Stromal cell of bone marrow (primary cell): ENCODE measurements around the gene RNF17.
"Not testable (repeated sequence)": the region's sequence is repeated elsewhere in the genome, so short reads cannot be mapped to it uniquely, and the experiment has no call there.

Experiments used
- DNase-seq: peaks from one replicate; pipeline ENCODE4 v3.0.0-alpha.2; 2012; ENCODE audit warnings: low read depth

The RNF17 gene, protein sequence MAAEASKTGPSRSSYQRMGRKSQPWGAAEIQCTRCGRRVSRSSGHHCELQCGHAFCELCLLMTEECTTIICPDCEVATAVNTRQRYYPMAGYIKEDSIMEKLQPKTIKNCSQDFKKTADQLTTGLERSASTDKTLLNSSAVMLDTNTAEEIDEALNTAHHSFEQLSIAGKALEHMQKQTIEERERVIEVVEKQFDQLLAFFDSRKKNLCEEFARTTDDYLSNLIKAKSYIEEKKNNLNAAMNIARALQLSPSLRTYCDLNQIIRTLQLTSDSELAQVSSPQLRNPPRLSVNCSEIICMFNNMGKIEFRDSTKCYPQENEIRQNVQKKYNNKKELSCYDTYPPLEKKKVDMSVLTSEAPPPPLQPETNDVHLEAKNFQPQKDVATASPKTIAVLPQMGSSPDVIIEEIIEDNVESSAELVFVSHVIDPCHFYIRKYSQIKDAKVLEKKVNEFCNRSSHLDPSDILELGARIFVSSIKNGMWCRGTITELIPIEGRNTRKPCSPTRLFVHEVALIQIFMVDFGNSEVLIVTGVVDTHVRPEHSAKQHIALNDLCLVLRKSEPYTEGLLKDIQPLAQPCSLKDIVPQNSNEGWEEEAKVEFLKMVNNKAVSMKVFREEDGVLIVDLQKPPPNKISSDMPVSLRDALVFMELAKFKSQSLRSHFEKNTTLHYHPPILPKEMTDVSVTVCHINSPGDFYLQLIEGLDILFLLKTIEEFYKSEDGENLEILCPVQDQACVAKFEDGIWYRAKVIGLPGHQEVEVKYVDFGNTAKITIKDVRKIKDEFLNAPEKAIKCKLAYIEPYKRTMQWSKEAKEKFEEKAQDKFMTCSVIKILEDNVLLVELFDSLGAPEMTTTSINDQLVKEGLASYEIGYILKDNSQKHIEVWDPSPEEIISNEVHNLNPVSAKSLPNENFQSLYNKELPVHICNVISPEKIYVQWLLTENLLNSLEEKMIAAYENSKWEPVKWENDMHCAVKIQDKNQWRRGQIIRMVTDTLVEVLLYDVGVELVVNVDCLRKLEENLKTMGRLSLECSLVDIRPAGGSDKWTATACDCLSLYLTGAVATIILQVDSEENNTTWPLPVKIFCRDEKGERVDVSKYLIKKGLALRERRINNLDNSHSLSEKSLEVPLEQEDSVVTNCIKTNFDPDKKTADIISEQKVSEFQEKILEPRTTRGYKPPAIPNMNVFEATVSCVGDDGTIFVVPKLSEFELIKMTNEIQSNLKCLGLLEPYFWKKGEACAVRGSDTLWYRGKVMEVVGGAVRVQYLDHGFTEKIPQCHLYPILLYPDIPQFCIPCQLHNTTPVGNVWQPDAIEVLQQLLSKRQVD (N-terminal part only)

DNA sequence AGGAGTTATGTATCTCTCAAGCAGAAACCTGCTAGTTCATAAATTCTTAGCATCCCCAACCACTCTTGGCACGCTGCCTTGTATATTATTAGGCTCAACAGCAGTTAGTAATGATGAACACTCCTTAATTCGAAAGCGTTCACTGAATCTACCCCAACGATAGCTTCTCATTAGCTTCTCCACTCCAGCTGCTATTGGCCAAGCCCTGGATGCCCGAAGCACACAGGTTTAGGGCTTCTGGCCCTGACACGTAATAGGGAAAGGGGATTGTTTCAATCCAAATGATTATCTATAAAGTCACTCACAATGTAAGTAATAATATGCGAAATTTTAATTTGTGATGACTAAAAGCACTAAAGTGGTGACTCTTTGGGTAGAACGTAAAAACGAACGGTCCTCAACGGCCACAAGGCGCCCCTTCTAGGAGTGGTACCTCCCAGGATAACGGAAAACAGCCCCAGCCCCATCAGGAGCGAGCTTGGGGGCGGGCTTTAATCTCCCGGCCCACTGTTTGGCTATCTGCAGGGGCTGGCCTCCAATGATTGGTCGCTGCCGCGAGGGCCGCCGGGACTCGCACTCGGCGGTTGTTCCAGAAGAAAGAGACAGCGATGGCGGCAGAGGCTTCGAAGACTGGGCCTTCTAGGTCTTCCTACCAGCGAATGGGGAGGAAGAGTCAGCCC is at the start of gene RNF17:
Gene RNF17 (plus strand): TSS at position 574 of the 680 bp plus-strand sequence. CDS start 35 bp downstream, at position 609.
- DNase-seq, result no peak

DNA sequence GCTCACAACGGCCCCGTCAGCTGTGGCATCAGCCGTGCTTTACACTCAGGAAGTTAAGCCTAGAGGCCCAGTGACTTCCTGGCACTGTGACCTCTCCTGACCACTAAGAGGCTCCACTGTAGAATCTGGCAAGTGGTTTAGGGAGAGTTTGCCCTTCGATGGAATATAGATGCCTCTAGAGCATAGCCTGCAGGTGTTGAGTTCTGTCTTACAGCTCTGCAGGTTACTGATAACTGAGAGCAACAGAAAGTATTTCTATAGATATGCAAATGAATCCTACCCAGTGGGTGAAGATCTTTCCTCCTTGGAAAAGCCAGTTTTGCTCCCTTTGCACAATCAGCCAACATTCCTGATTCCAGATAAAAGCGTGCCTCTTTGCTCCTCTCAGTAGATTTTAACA is 48.0 kb upstream of the RNF17 start:
- no peak for DNase-seq

DNA sequence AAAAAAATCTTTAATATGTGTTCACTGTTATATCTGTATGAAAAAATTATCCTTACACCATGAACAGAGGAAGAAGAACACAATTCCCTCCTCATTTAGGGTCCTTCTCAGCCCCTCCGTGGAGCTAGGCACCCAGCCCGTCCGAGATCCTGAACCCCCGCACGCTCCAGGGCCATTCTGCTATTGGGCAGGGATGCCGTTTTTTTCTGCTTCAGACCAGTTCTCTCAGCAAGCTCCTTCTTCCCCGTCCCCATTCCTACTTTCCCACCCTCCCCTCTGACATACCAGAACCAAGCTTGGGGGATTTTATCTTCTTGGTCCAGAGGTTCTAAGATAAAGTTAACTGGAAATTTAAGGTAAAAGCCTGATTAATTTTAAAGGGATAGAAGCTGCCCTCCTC is 47.5 kb upstream of the RNF17 start:
- DNase-seq, result no peak

DNA sequence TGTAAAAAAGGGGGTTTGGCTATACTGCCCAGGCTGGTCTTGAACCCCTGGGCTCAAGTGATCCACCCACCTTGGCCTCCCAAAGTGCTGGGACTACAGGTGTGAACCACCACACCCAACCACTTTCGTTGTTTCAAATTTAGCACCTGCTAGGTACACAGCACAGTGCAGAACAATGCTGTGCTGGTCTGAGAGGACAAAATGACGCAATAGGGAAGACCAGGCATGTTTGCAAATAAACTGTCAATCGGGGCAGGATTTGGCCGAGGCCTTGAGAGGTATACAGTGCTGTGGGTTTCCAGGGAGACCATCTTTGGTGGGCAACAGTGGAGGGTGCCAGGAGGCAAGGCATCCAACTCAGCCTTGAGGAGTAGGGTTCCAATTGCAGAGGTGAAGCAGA is 46.8 kb upstream of the RNF17 start:
- DNase-seq, result no peak

DNA sequence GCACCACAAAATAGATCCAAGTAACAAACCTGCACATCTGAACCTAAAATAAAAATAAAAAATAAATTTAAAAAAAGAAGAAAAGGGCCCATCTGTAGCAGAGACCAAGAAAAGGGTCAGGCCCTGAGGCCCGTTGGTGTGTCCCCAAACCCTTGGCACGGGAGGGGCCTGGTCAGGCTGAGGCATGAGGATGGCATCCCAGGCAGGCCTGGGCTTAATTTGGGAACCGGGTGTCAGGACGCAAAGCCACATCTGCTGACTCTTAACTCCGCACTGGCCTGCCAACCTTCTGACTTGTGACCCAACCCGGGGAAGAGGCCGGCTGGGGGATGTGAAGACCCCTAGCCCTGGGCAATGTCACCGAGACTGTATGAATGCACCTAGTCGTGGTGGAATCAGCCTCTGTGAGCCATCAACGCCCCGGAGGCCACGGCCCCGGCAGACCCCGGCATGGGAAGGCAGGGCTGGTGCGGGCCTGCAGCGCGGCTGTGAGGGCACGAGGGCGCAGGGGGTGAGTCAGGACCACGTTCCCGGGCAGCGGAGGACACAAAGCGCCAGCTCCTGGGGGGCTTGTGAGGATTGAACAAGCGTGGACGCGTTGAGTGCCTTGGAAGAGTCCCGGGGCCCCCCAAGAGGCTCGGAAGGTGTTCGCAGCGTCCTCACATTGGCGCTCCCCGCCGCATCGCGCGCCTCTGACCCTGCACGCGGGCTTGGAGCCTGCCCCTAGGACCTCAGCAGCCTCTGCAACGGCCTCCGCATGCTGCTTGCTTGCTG is 45.6 kb upstream of the RNF17 start:
- no peak for DNase-seq

DNA sequence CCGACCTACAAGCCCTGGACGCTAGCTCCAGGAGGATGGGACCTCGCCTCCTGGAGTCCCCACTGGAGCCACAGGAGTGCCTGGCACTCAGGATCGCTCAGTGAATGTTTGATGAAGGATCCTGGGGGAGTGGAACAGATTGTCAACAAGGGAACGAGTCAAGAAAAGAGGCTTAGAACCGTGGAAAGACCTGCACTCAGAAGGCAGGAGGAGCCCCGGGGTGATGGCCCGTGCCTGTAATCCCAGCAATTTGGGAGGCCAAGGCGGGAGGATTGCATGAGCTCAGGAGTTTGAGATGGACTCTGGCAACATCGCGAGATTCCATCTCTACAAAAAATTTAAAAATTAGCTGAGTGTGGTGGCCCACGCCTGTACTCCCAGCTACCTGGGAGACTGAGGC is 44.8 kb upstream of the RNF17 start:
- DNase-seq, result no peak

DNA sequence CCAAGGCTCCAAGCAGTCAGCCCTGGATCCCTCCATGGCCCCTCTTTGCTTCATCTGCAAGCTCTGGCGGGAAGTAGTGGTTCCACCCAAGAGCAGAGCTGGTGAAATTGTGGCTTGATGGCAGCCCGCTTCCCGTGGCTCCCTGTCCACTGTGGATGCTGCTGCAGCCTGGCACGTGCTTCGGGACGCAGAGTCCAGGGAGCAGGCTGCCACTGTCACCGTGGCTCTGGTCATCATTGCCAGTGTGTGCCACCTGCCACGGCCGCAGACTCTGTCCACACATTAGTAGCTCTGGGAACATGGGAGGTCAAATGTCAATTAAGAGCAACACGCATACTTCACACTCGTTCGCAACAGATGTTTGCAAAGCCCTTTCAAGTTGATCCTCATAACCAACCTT is 40.8 kb upstream of the RNF17 start:
- DNase-seq, result no peak

DNA sequence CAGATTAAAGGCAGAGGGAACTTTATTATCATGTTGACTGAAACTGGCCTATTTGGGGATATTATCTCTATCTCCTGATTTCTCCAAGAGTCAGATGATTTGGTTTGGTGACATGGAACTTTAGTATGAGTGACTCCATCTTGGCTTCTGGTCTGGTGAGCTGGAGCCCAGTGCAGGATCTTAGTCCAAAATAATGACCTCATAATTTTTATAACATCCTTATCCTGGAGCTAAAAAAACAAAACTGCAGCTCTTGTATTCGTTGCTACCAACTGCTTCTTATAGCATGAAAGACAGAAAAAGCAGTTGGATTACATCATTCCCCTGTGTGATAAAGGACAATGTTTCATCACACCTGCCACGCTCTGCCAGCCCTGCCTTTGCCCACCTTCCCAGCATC is 39.3 kb upstream of the RNF17 start:
- no peak for DNase-seq

DNA sequence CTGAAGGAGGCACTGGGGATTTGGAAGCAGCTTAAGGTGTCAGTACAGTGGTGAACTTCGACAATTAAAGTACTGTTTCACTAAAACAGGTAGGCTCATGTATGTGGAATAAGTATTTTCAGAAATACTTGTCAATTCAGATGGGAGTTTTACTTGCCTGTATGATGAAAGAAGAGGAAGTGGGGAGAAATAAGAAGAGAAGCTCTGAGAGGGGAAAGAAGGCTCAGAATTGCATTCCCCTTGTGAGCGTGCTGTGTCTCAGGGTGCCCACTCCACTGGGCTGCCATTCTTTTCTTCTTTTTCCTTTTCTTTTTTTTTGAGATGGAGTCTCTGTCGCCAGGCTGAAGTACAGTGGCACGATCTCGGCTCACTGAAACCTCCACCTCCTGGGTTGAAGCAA is 38.6 kb upstream of the RNF17 start:
- DNase-seq, result no peak

DNA sequence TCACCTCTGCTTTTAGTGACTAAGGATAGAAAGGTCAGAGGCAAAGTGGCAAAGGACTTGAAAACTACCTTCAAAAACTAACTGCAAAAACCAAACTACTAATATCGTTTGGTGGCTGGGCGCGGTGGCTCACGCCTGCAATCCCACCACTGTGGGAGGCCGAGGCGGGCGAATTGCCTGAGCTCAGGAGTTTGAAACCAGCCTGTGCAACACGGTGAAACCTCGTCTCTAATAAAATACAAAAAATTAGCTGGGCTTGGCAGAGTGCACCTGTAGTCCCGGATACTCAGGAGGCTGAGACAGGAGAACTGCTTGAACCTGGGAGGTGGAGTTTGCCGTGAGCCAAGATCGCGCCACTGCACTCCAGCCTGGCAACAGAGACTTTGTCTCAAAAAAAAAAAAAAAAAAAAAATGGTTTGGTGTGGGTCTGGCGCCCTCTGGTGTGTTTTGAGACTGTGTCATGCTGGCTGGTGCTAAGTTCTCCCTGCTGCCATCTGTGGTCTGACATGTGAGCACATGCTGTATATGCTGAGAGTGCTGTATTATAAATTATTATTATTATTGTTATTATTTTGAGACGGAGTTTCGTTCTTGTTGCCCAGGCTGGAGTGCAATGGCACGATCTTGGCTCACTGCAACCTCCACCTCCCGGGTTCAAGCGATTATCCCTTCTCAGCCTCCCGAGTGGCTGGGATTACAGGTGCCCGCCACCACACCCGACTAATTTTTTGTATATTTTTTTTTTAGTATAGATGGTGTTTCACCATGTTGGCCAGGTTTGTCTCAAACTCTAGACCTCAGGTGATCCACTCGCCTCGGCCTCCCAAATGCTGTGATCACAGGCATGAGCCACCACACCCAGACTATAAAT is 36.0 kb upstream of the RNF17 start:
- peak; percentile 74 for DNase-seq

DNA sequence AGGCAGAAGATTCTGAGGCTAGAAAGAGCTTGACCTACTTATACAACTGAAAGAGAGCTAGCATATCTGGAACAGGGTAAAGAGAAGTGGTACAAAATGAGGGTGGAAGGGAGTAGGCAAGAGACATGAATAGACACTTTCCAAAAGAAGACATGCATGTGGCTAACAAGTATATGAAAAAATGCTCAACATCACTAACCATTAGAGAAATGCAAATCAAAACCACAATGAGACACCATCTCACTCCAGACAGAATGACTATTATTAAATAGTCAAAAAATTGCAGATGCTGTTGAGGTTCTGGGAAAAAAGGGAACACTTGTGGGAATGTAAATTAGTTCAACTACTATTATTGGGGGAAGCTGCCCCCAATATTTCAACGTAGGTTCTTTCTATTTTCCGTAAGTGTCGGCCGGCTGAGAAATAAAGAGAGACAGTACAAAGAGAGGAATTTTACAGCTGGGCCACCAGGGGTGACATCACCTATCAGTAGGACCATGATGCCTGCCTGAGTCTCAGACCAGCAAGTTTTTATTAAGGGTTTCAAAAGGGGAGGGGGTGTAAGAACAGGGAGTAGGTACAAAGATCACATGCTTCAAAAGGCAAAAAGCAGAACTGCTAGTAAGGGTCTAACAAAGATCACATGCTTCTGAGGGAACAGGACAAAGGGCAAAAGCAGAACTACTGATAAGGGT is 32.9 kb upstream of the RNF17 start:
- DNase-seq, result not testable (repeated sequence)

DNA sequence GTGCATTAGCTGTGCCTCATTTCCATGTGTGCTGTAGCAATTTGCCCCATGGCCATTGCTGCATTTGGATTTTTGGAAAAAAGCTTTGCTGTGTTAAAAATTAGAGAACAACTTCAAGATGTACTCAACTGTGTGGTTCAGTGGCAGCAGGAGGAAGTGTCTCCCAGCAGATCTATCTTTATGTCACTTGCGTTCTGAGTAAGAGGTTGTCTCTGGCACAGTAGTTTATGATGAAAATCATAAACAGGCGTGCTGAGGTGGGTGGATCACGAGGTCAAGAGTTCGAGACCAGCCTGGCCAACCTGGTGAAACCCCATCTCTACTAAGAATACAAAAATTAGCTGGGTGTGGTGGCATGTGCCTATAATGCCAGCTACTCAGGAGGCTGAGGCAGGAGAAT is 29.0 kb upstream of the RNF17 start:
- DNase-seq, result no peak

DNA sequence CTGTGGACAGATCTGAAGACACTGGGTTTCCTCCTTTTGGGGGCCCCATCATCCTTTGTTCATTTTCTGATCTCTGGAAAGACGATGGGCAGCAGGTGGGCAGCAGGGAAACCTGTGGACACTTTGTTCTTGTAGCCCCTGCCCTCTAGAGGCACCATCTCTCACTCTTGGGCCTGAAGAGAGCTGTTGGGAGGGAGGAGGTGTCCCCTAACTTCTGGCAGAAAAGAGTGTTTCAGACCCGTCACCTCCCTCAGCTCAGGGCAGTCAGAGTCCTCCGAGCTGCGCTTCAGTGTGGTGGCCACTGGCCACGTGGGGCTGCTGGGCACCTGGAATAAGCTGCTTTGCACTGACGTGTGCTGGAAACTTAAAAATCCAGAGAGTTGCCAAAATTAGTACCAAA is 26.9 kb upstream of the RNF17 start:
- no peak for DNase-seq

DNA sequence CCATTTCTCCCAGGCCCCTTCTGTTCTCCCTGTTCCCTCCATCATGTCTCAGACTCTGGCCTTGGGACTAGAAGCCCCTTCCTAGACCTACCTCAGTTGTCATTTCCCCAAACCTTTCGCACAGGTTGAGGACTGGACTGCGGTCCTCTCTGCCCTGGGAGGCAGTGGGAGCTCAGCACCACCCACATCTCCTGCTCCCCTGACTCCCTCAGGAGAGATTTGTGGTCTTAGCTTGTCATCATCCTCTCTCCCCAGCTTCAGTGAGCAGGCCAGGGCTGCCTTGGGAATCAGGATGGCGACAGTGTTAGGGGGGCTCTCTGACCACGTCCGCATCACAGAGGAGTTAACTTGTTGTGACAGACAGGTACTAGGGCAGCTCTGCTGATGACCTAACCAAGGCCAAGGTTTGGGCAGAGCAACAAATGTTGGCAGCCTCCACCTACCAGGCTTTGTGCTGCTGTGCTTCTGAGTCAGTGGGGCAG is 25.6 kb upstream of the RNF17 start:
- no peak for DNase-seq

DNA sequence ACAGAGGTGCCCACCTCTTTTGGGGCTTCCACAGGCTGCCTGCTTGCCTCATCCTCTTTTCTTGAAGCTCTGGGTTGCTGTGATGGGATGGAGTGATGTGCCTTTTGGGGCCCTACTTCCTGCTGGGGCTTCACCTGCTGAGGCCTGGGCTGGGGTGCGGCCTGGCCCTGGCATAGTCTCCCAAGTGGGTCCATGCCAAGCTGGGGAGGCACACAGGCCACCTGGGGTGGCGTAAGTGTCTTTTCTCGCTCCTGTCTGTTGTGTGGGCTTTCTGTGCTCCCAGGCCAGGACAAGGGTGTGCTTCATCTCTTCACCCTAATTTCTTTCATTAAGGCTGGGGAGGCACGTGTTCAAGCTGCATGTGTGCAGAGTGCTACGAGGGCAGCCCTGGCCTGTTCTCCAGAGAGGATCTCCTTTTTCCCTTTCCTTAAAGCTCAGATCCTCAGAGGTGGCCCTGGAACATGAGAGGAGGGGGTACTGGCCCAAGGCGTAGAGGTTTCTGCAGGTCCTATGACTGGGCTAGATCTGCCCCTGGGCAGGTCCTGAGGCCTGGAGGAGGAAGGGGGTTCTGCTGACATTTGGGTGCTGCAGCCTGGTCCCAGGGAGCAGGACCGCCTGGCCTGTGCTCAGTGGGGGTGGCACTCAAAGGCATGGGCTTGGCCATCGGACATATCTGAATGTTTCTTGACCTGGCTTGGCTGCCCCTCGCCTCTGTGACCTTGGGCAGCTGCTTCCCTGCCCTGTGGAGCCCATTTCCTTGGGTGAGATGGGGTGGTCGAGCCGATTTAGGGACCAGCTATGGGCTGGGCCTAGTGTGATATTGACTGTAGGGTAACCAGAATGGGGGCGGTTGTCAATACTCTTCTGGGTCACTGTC is 23.7 kb upstream of the RNF17 start:
- DNase-seq, result no peak

DNA sequence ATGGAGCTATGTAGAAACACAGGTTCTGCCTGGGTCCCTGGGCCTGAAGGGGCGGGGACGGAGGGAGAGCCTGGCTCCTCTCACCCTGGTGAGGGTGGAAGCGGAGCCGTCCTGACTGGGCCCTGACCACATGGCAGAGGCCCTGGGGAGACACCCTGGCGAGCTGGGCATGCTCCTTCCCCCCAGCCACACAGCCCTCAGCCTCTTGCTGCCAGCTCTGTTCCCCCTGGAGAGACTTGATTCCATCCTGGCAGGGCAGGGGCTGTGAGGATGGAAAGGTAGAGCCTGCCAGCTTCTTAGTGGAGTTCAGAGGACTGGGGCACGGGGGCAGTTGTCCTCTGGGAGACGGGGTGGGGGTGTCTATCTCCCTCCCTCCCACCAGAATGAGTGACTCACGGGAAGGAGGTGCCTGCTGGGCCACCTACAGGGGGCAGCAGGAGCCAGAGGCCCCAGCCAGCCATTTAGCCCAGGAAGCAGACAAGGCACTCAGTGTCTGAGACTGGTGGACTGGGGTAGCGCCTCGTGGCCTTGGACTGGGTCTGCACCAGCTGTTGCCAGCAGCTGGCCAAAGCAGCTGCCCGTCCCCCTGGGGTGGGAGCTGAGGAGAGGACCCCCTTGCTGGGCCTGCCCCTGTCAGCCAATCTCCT is 22.8 kb upstream of the RNF17 start:
- no peak for DNase-seq

DNA sequence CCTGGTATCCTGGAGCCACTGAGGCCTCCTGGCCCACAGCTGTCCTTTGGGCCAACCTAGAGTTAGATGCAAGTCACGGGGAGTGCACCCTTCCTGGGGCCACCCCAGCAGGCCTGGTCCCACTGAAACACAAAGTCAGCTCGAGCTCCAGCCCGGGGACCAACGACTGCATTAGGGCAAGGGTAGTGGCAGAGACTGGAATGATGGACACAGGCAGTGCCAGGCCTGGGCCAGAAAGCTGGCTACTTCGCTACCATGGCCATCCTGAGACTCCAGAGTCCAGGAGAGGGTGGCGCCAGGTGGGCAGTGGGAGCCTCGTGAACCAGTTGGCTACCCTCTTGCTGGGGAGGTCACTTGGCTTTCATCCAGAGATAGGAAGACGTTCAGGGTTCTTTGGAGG is 22.2 kb upstream of the RNF17 start:
- no peak for DNase-seq

DNA sequence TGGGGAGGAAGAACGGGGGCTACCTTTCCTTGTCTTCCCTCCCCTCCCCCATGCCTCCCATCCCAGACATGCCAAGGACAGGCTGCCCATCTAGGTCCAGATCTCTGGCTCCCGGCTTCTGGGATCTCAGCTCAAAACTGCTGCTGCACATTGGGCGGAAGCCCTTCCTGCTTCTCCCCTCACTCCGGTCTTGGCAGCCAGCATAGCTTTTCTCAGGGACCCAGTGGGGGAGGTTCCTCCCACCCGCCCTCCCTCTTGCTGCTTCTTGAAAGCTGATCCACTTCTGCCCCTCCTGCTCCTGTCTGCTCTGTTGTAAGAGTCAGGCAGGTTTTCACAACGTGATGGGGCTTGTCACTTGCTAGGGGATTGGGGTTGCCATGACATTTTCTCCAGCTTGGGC is 21.7 kb upstream of the RNF17 start:
- DNase-seq, result no peak
